Fibroblast of pulmonary artery (primary cell): ENCODE results near the gene DMD.
A peak's percentile ranks its signal among the peaks of the same experiment; 100 is the strongest.

Experiments
- DNase-seq: peaks from one replicate; pipeline ENCODE4 v3.0.0-alpha.2; 2010; ENCODE audit warnings: low read depth
- H3K4me3 ChIP-seq: replicated peaks from 2 replicates; pipeline ENCODE4 v1.5.1; 2011; ENCODE audit warnings: low read depth, mild to moderate bottlenecking, control low read depth, low read length, moderate library complexity
- CTCF ChIP-seq: IDR thresholded peaks from 2 replicates; pipeline ENCODE4 v1.5.1; 2011; ENCODE audit warnings: mild to moderate bottlenecking, control low read depth, low read length, inconsistent platforms; ENCODE audit errors: missing control alignments

DMD gene

DNA sequence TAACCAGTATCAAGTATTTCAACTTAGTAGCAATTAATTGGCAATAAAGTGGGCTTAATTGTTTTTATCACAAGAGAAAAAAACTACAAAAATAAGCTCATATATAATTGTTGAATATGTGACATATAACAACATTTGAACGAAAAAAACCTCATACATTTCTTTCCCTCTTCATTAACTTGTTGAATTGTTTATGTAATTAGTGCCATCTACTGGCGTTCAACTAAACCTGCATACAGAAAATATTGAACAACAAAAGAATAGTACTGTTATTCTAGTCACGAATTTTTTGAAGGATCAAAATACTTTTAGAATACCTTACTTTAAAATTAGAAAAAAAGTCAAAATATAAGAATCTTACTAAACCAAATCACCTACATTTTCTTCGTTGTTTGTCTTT is 1553.0 kb downstream of the DMD start:
- no peak overlapping the region for H3K4me3 ChIP-seq
- TF ChIP-seq CTCF: peak; percentile 42
- peak; percentile 52 for DNase-seq

DNA sequence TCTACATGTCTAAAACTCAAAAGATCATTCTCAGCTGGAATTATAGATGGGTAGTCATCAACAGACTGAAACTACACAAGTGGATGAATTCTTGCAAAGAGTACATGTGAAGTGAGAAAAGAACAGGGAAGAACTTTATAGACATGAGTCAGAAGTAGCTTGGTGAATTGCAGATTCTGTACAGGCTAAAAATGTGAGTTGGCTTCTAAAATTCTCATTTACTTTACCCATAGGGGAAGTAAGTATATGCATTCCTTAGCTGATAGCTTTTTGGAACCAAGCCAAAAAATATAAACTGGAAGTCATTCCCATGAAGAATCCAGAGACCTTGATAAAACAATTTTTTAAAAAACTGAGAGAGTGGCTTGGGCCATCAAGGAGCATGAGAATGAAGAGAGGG is 1555.3 kb downstream of the DMD start:
- DNase-seq: peak; percentile 27
- TF ChIP-seq CTCF: no peak

DNA sequence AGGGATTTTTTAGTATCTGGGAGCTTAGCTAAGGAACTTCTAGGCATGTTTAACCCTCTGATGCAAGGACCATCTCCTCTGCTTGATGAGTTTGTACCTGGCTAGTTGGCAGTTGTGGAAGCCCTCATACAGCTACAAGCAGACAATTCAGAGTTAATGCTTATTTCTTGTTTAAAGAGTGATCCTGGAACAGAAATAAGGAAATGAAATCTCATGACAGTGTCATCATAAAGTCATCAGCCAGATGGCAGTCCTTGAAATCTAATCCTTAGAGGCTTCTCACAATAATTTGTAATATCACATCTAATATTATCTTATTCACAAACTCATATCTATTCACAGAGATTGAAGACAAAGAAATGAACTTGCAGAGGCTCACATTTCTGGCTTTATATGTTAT is 1557.9 kb downstream of the DMD start:
- H3K4me3 ChIP-seq: no peak overlapping the region
- TF ChIP-seq CTCF: no peak
- DNase-seq: no peak

More for the DNA sequence above, 1555.3 kb downstream of the DMD start:
- H3K4me3 ChIP-seq: no peak overlapping the region

GRCh38 chrX:31652650-31653049 is 1558.7 kb downstream of the DMD start:
- H3K4me3 ChIP-seq: no peak overlapping the region
- DNase-seq: no peak
- TF ChIP-seq CTCF: no peak

DNA sequence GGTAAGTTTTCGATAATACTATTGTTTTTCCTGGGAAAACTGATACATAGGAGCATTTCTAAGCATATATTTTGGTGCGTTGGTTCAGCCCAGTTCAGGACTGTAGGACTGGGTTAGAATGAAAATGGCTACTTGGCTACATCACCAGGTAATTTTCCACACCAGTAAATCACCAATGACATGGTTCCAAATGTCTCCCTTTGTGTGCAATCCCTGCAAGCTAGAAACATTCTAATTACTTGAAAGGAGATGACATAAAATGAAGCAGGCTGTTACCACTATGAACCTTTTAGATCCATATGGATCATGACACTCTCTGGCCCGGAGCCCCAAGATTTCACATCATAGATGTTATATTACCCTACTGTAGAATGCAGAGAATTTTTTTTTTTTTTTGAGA is 1562.1 kb downstream of the DMD start:
- no peak overlapping the region for H3K4me3 ChIP-seq
- DNase-seq: no peak
- no peak for TF ChIP-seq CTCF

- H3K4me3 ChIP-seq: no peak overlapping the region
- DNase-seq: no peak
- no peak for TF ChIP-seq CTCF
Observed at GRCh38 chrX:31633349-31633748, 1578.0 kb downstream of the DMD start.

DNA sequence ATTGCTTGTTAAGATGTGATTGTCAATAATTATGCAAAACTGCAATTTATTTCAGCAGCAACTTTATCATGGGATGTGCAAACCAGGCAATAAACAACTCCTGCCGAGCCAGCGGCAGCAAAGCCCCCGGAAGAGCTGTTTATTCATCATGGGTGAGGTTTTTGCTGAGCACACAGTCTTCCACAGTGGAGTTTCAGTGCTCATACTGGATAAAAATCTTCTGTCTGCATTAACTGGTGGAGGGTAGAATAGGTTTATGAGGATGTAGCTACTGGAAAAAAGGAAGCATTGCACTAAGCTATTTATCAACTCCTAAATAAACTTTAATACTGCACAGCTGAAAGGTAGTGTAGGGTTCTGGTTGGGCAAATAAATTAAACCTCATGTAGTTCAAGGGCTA is 1582.2 kb downstream of the DMD start:
- DNase-seq: no peak
- no peak overlapping the region for H3K4me3 ChIP-seq
- no peak for TF ChIP-seq CTCF
